HCT116 (cell line): ENCODE data around the gene SZT2. TPM values are rescaled to one million over a fixed set of nuclear protein-coding genes. Genes with fewer than 3 reads are reported as not detected.
"Not testable (repeated sequence)": the region's sequence is repeated elsewhere in the genome, so short reads cannot be mapped to it uniquely, and the experiment has no call there.

Experiments used
- ATAC-seq: fragments of 200-7000 bp; cut with Tn5 transposase; 2 replicates; pipeline ENCODE4 v1.9.1; 2020; ENCODE audit warnings: mild to moderate bottlenecking, moderate library complexity
- BruUV-seq: library from RNA; stranded (reverse); fragments of 400-500 nt; replicated peaks from 2 replicates; lab custom pipeline; 2021; lab: Mats Ljungman, UMichigan
- CTCF ChIA-PET: fragments of 300-600 bp; sonication (Branson Sonifier 250); formaldehyde crosslinking; loops from one replicate; lab custom pipeline; 2021; ENCODE audit warnings: antibody characterized with exemption; lab: Charles Lee
- POLR2A ChIA-PET: fragments of 300-600, 350-600 bp; sonication (Branson Sonifier 250); formaldehyde crosslinking; loops from one replicate; lab custom pipeline; 2021; ENCODE audit warnings: antibody characterized with exemption; lab: Charles Lee
- RAD21 ChIA-PET, 2 experiments: fragments of 300-600 bp; sonication (Branson Sonifier 250); formaldehyde crosslinking; loops; one replicate each; lab custom pipeline; 2023; ENCODE audit warnings: low total read pairs in 2 of 2; ENCODE audit not compliant: uncharacterized antibody in 2 of 2, unreplicated experiment in 2 of 2, low non-redundant PET in 1 of 2; lab: Charles Lee
- DNase-seq: peaks from one replicate; pipeline ENCODE4 v3.0.0-alpha.2; 2010; ENCODE audit warnings: low read depth, low spot score
- H2AFZ ChIP-seq: fragments of 200-600 bp; shearing (Covaris generic), sonication (generic); 2 replicates; pipeline ENCODE4 v1.6.1; 2017; ENCODE audit warnings: low read depth, mixed run types, mixed read lengths, antibody characterized with exemption, low read length; ENCODE audit not compliant: poor library complexity, severe bottlenecking
- H3K27ac ChIP-seq: 2 replicates; pipeline ENCODE4 v1.5.1; 2012; ENCODE audit warnings: low read depth, low read length
- H3K27me3 ChIP-seq: fragments of 200-600 bp; sonication (generic); 2 replicates; pipeline ENCODE4 v1.6.1; 2016; ENCODE audit warnings: mixed run types, low read length, mixed read lengths; ENCODE audit not compliant: insufficient read depth
- H3K36me3 ChIP-seq, 2 experiments: fragments of 200-500 bp in 1 of 2; fragments of 200-600 bp in 1 of 2; sonication (Bioruptor generic) in 1 of 2; sonication (generic) in 1 of 2; 2 replicates each; pipeline versions ENCODE4 v1.5.1 to v1.6.1; 2014 to 2016; ENCODE audit warnings: low read length in 2 of 2, inconsistent platforms in 1 of 2, mixed read lengths in 1 of 2, mixed run types in 1 of 2; ENCODE audit not compliant: insufficient read depth in 2 of 2, control insufficient read depth in 1 of 2
- H3K4me1 ChIP-seq, 2 experiments: fragments of 200-600 bp in 1 of 2; sonication (generic) in 1 of 2; 2 replicates each; pipeline versions ENCODE4 v1.5.1 to v1.6.1; 2012 to 2017; ENCODE audit warnings: low read length in 2 of 2, inconsistent platforms in 1 of 2, mild to moderate bottlenecking in 1 of 2, mixed read lengths in 1 of 2, mixed run types in 1 of 2, moderate library complexity in 1 of 2; ENCODE audit not compliant: insufficient read depth in 2 of 2, control insufficient read depth in 1 of 2
- H3K4me2 ChIP-seq: fragments of 200-600 bp; sonication (generic); 2 replicates; pipeline ENCODE4 v1.6.1; 2017; ENCODE audit warnings: mixed run types, low read length, mixed read lengths
- H3K4me3 ChIP-seq, 2 experiments: fragments of 200-600 bp in 1 of 2; sonication (generic) in 1 of 2; replicated peaks in 1 of 2; 2 replicates each; pipeline ENCODE4 v1.5.1; 2011 to 2016; ENCODE audit warnings: low read length in 2 of 2, control low read depth in 1 of 2, low read depth in 1 of 2, mild to moderate bottlenecking in 1 of 2, mixed read lengths in 1 of 2, mixed run types in 1 of 2
- H3K79me2 ChIP-seq: fragments of 200-600 bp; sonication (generic); 2 replicates; pipeline ENCODE4 v1.6.1; 2017; ENCODE audit warnings: mild to moderate bottlenecking, mixed run types, low read length, moderate library complexity, mixed read lengths; ENCODE audit not compliant: insufficient read depth
- H3K9ac ChIP-seq: fragments of 200-600 bp; sonication (generic); 2 replicates; pipeline ENCODE4 v1.6.1; 2016; ENCODE audit warnings: low read length, mixed read lengths
- H3K9me2 ChIP-seq: fragments of 200-600 bp; sonication (generic), shearing (Covaris generic); 2 replicates; pipeline ENCODE4 v1.6.1; 2017; ENCODE audit warnings: mixed run types, mild to moderate bottlenecking, moderate library complexity; ENCODE audit not compliant: insufficient read depth
- H3K9me3 ChIP-seq, 2 experiments: fragments of 200-500 bp in 1 of 2; fragments of 200-600 bp in 1 of 2; sonication (Bioruptor generic) in 1 of 2; sonication (generic) in 1 of 2; 2 replicates each; pipeline ENCODE4 v1.6.1; 2014 to 2017; ENCODE audit warnings: low read length in 2 of 2, mixed read lengths in 2 of 2, inconsistent platforms in 1 of 2, low read depth in 1 of 2, mild to moderate bottlenecking in 1 of 2, mixed run types in 1 of 2, moderate library complexity in 1 of 2; ENCODE audit not compliant: control insufficient read depth in 1 of 2, insufficient read depth in 1 of 2
- H4K20me1 ChIP-seq: fragments of 200-600 bp; sonication (generic), shearing (Covaris generic); 2 replicates; pipeline ENCODE4 v1.6.1; 2017; ENCODE audit warnings: mixed run types, mild to moderate bottlenecking, moderate library complexity; ENCODE audit not compliant: insufficient read depth
- ELF1 ChIP-seq: IDR thresholded peaks from 2 replicates; pipeline ENCODE4 v1.6.1; 2012; ENCODE audit warnings: low read depth, borderline replicate concordance
- EZH2 ChIP-seq: fragments of 200-600 bp; sonication (generic); IDR thresholded peaks from 2 replicates; pipeline ENCODE4 v1.6.1; 2017; ENCODE audit warnings: antibody characterized with exemption, mixed run types
- FOSL1 ChIP-seq: IDR thresholded peaks from 2 replicates; pipeline ENCODE4 v1.6.1; 2012; ENCODE audit warnings: low read depth
- ZFX ChIP-seq: fragments of 450-650 bp; IDR thresholded peaks from 2 replicates; pipeline ENCODE4 v1.6.1; 2017
- intact Hi-C: fragments of 100-400 bp; cut with micrococcal nuclease; formaldehyde crosslinking; loops from 2 replicates; pipeline ENCODE4 v1.10.0; 2022
- total RNA-seq: library from RNA; stranded (reverse); gene quantifications from one replicate; pipeline ENCODE4 v1.2.1, GENCODE V29; 2021; ENCODE audit not compliant: unreplicated experiment

SZT2 gene
- total RNA-seq, 1 experiment from 2014 or later: 43.0 TPM

DNA sequence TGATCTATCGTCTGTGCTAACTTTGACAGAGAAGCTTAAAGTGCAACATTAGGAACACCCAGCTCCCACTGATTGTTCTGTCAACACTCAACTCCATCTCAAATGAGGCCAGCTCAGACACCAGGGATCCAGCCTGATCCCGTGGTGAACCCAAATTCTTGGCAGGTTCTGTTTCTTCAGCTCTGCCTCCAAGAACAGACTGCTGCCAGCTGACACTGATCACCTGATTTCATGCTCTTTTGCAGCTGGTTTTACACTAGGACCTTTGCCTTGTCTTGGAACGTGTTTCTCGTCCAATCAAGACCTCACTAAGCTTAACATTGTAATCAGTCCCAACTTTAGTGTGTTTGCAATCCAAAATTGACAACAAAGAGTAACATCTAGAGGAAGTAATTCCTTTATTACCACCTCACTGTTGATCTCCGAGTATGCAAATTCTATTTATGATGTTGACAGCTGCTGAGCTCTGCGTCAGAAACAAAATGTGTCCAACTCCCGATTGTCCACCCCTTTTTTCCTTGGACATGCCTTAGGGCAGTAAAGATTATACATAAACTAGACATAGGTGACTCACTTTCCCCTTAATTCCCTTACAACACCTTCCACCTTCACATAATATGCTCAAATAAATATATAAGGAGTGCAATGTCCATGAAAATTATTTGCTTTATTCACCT is 65.7 kb downstream of the SZT2 start:
- TF ChIP-seq EZH2 (no peak), ZFX (no peak), ELF1 (no peak), FOSL1 (no peak)
- intact Hi-C loops: loop anchor here (10.0 kb wide), 1 partner anchor 589 kb away; no protein-coding TSS in a partner anchor
- ChIA-PET RAD21 (no interaction called here), CTCF (no interaction called here), POLR2A (interaction anchor here (1.2 to 1.8 kb wide), 2 partner anchors 11 kb away, joined by 4 to 6 read pairs; no protein-coding TSS in a partner anchor)
- no peak for ATAC-seq
- H3K27me3 ChIP-seq: no peaks in the 10 kb centered on the region
- H3K4me3 ChIP-seq: no peak overlapping the region
- no peaks in the 10 kb centered on the region for H3K9me2 ChIP-seq
- H3K36me3 ChIP-seq: no peaks in the 10 kb centered on the region; a peak in 1 of 4 replicates
- DNase-seq: no peak
- no peak overlapping the region for H3K27ac ChIP-seq
- H3K9me3 ChIP-seq: no peaks in the 10 kb centered on the region
- H3K79me2 ChIP-seq: no peaks in the 10 kb centered on the region
- peaks cover 22 to 29% of the 10 kb centered on the region in 2 experiments for H3K4me1 ChIP-seq
- H2AFZ ChIP-seq: no peak overlapping the region
- H3K4me2 ChIP-seq: no peak overlapping the region
- no TSS peak for BruUV-seq
- H3K9ac ChIP-seq: no peak overlapping the region
- no peaks in the 10 kb centered on the region for H4K20me1 ChIP-seq

DNA sequence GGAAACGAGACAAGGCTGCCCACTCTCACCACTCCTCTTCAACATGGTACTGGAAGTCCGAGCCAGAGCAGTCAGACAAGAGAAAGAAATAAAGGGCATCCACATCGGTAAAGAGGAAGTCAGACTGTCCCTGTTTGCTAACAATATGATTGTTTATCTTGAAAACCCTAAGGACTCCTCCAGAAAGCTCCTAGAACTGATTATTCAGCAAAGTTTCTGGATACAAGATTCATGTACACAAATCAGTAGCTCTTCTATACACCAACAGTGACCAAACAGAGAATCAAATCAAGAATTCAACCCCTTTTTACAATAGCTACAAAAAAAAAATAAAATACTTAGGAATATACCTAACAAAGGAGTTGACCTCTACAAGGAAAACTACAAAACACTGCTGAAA is 68.7 kb downstream of the SZT2 start:
- H3K36me3 ChIP-seq, H3K79me2 ChIP-seq, H3K9me3 ChIP-seq, H3K27me3 ChIP-seq, POLR2A ChIA-PET, H4K20me1 ChIP-seq, H3K9me2 ChIP-seq, DNase-seq, H3K4me2 ChIP-seq, ATAC-seq, RAD21 ChIA-PET, H3K4me3 ChIP-seq, BruUV-seq, H3K27ac ChIP-seq, H2AFZ ChIP-seq, H3K9ac ChIP-seq, CTCF ChIA-PET: not testable (repeated sequence)
- H3K4me1 ChIP-seq: peaks cover 13 to 19% of the 10 kb centered on the region in 2 experiments
- intact Hi-C loops: loop anchor here (10.0 kb wide), 1 partner anchor 586 kb away; no protein-coding TSS in a partner anchor
